NCI-H526 (cell line): Measurements from ENCODE around the gene GLI3.

Experiments
- DNase-seq, 2 experiments: peaks; one replicate each; lab custom pipeline; 2025; lab: John Stamatoyannopoulos, UW

GLI3 gene

GRCh38 chr7:42082144-42082543 is 154.9 kb downstream of the GLI3 start:
- no peak for DNase-seq

- DNase-seq: no peak
Observed at GRCh38 chr7:42081671-42082070, 155.3 kb downstream of the GLI3 start.

GRCh38 chr7:42080841-42081586 is 156.0 kb downstream of the GLI3 start:
- no peak for DNase-seq

GRCh38 chr7:42077271-42078135 is 159.5 kb downstream of the GLI3 start:
- DNase-seq: no peak

- DNase-seq: no peak
Observed at GRCh38 chr7:42076870-42077269, 160.1 kb downstream of the GLI3 start.

- no peak for DNase-seq
Observed at GRCh38 chr7:42075418-42075817, 161.6 kb downstream of the GLI3 start.

GRCh38 chr7:42074076-42074475 is 162.9 kb downstream of the GLI3 start:
- no peak for DNase-seq

- DNase-seq: no peak
Observed at GRCh38 chr7:42071372-42072261, 165.4 kb downstream of the GLI3 start.

- DNase-seq: no peak
Observed at GRCh38 chr7:42070068-42070467, 166.9 kb downstream of the GLI3 start.

- no peak for DNase-seq
Observed at GRCh38 chr7:42069590-42069989, 167.4 kb downstream of the GLI3 start.

- DNase-seq: no peak
Observed at GRCh38 chr7:42068554-42069280, 168.3 kb downstream of the GLI3 start.

GRCh38 chr7:42065942-42066341 is 171.1 kb downstream of the GLI3 start:
- DNase-seq: no peak

GRCh38 chr7:42065015-42065414 is 172.0 kb downstream of the GLI3 start:
- no peak for DNase-seq

- DNase-seq: no peak
Observed at GRCh38 chr7:42064534-42064933, 172.5 kb downstream of the GLI3 start.

GRCh38 chr7:42059275-42059674 is 177.7 kb downstream of the GLI3 start:
- DNase-seq: no peak

- DNase-seq: no peak
Observed at GRCh38 chr7:42057331-42057730, 179.7 kb downstream of the GLI3 start.

GRCh38 chr7:42055171-42055570 is 181.8 kb downstream of the GLI3 start:
- no peak for DNase-seq

- DNase-seq: no peak
Observed at GRCh38 chr7:42053834-42054233, 183.2 kb downstream of the GLI3 start.

- no peak for DNase-seq
Observed at GRCh38 chr7:42049761-42050160, 187.2 kb downstream of the GLI3 start.

- DNase-seq: no peak
Observed at GRCh38 chr7:42046483-42046882, 190.5 kb downstream of the GLI3 start.

GRCh38 chr7:42045961-42046360 is 191.0 kb downstream of the GLI3 start:
- DNase-seq: no peak

- DNase-seq: no peak
Observed at GRCh38 chr7:42039921-42040320, 197.1 kb downstream of the GLI3 start.
